Ovary (tissue), 9 donors: ENCODE results near the gene KCTD11. TPM values are rescaled to one million over a fixed set of nuclear protein-coding genes. Genes with fewer than 3 reads are reported as not detected.

Experiments
- DNase-seq, 5 donors: peaks; one replicate each; pipeline ENCODE4 v3.0.0-alpha.2; 2019 to 2020
- H3K27ac ChIP-seq, 2 donors: fragments of 200-600 bp; one replicate each; pipeline versions ENCODE4 v1.5.1 to v1.8.0; 2019 to 2022
- H3K27me3 ChIP-seq: fragments of 200-600 bp; one replicate; pipeline ENCODE4 v1.8.0; 2022
- H3K36me3 ChIP-seq: fragments of 200-600 bp; sonication (generic); one replicate; pipeline ENCODE4 v1.5.1; 2019
- H3K4me1 ChIP-seq: one replicate; pipeline ENCODE4 v1.8.1; 2013; ENCODE audit warnings: mild to moderate bottlenecking, moderate library complexity; ENCODE audit not compliant: insufficient read depth
- H3K4me3 ChIP-seq: fragments of 200-600 bp; sonication (generic); one replicate; pipeline ENCODE4 v1.5.1; 2017
- H3K9me3 ChIP-seq, 2 donors: fragments of 200-600 bp in 1 of 2; sonication (generic) in 1 of 2; one replicate each; pipeline versions ENCODE4 v1.5.1 to v1.8.1; 2013 to 2019; ENCODE audit warnings: mild to moderate bottlenecking in 1 of 2, moderate library complexity in 1 of 2
- CTCF ChIP-seq, 3 donors: fragments of 450-650 bp in 2 of 3; fragments of 200-600 bp in 1 of 3; IDR thresholded peaks; one replicate each; pipeline versions ENCODE4 v1.5.1 to v1.8.0; 2016 to 2022; ENCODE audit warnings: antibody characterized with exemption in 3 of 3, mild to moderate bottlenecking in 1 of 3
- EP300 ChIP-seq: sonication (generic); formaldehyde crosslinking; IDR thresholded peaks from one replicate; pipeline ENCODE4 v1.6.1; 2017; ENCODE audit warnings: antibody characterized with exemption
- POLR2A ChIP-seq: fragments of 450-650 bp; IDR thresholded peaks from one replicate; pipeline ENCODE4 v1.6.1; 2017; ENCODE audit warnings: antibody characterized with exemption, mild to moderate bottlenecking, moderate library complexity
- WGBS, 3 donors: extraction: QIAGEN DNeasy Blood & Tissue Kit in 1 of 3; methylation state at CpG; one replicate each; pipeline versions ENCODE4 v1.1.5 to v1.1.7; 2013 to 2017; 5-methylcytosine and 5-hydroxymethylcytosine counted together
- intact Hi-C, 4 donors: fragments of 100-400 bp; cut with DNase I; formaldehyde crosslinking; loops; one replicate each; pipeline versions ENCODE4 v1.11.0 to v1.15.1; 2022 to 2023
- polyA plus RNA-seq, 2 donors: library from polyadenylated mRNA; stranded (reverse); fragments of 200-250 nt in 1 of 2; fragments of 350-450 nt in 1 of 2; fragmentation: Illumina TruSeq in 1 of 2; extraction: RNeasy Lipid Tissue Mini Kit (QIAGEN cat#74804) in 1 of 2; gene quantifications; one replicate each; pipeline ENCODE4 v1.2.3, GENCODE V29; 2013 to 2014
- total RNA-seq, 7 donors: library from RNA; depleted of rRNA in 2 of 7; stranded (reverse); fragments of >200 nt in 2 of 7; fragmentation: NEBNext Ultra II Directional in 3 of 7; extraction: Animal tissue kit (Norgen Biotek cat#: 25700) in 3 of 7; gene quantifications; one replicate each; pipeline versions ENCODE4 v1.1.0 to v1.2.4, GENCODE V29; 2016 to 2023
- donor health status: DM: no; HTN: no; CAD: no; lungs with moderate emphysema.
- donor health status: DM: no; HTN: no; CAD: no.
- donor health status: Bipolar disorder and iron deficiency.
- donor health status: DM: yes; HTN: yes; CAD: no.
- donor health status: DM: no; HTN: no; CAD: no.
- donor health status: DM: yes; HTN: yes; CAD: no.

The KCTD11 gene
- total and polyA plus RNA-seq, 9 donors = 5.1 to 12.9 (median 10.5) TPM

- intact Hi-C loops = no loop called here
- TF ChIP-seq POLR2A = no peak
- TF ChIP-seq EP300 = no peak
- TF ChIP-seq CTCF (IDR thresholded peaks at IDR 0.05) = no peak
- Histone ChIP-seq H3K36me3 (no peaks in the 10 kb centered on the region), H3K4me3 (no peak overlapping the region), H3K4me1 (no peaks in the 10 kb centered on the region), H3K27ac (no peak overlapping the region), H3K27me3 (no peaks in the 10 kb centered on the region), H3K9me3 (no peaks in the 10 kb centered on the region)
- no peak for DNase-seq
- WGBS, 3 donors = 79 to 81% (median 80%) methylated on average over 4 of the region's 4 CpGs
These were observed 18.9 kb downstream of the KCTD11 start for GRCh38 chr17:7370853-7371252.

GRCh38 chr17:7374353-7374752, 22.4 kb downstream of the KCTD11 start:
- no peaks in the 10 kb centered on the region for H3K4me1 ChIP-seq
- H3K4me3 ChIP-seq = no peak overlapping the region
- H3K27me3 ChIP-seq = no peaks in the 10 kb centered on the region
- H3K27ac ChIP-seq = no peak overlapping the region
- intact Hi-C loops = no loop called here
- 74 to 84% (median 83%) methylated on average over 2 of the region's 2 CpGs for WGBS, 3 donors
- no peaks in the 10 kb centered on the region for H3K36me3 ChIP-seq
- no peak for DNase-seq
- TF ChIP-seq POLR2A = no peak
- TF ChIP-seq EP300 = no peak
- TF ChIP-seq CTCF (IDR thresholded peaks at IDR 0.05) = no peak
- no peaks in the 10 kb centered on the region for H3K9me3 ChIP-seq

GRCh38 chr17:7379134-7379533, 27.2 kb downstream of the KCTD11 start:
- TF ChIP-seq POLR2A (no peak), EP300 (no peak)
- no peak for DNase-seq
- 92 to 98% (median 95%) methylated on average over 3 of the region's 3 CpGs for WGBS, 3 donors
- intact Hi-C loops = no loop called here
- H3K36me3 ChIP-seq = no peaks in the 10 kb centered on the region
- H3K27me3 ChIP-seq = no peaks in the 10 kb centered on the region
- H3K27ac ChIP-seq = no peak overlapping the region
- H3K9me3 ChIP-seq = no peaks in the 10 kb centered on the region
- H3K4me3 ChIP-seq = no peak overlapping the region
- peaks cover 15% of the 10 kb centered on the region for H3K4me1 ChIP-seq

GRCh38 chr17:7380321-7380720, 28.4 kb downstream of the KCTD11 start:
- no peaks in the 10 kb centered on the region for H3K27me3 ChIP-seq
- intact Hi-C loops = no loop called here

More at GRCh38 chr17:7380321-7380720, 28.4 kb downstream of the KCTD11 start:
- WGBS, 3 donors = 12 to 20% (median 14%) methylated on average over 7 of the region's 7 CpGs
- H3K4me1 ChIP-seq = peaks cover 19% of the 10 kb centered on the region
- H3K36me3 ChIP-seq = no peaks in the 10 kb centered on the region
- H3K9me3 ChIP-seq = no peaks in the 10 kb centered on the region
- DNase-seq = peak; percentile 54 to 73 (median 67)
- H3K27ac ChIP-seq = peak overlapping the region in 1 of 2 donors; percentile 46
- H3K4me3 ChIP-seq = peak overlapping the region; percentile 43
- TF ChIP-seq CTCF (IDR thresholded peaks at IDR 0.05) = no peak
- TF ChIP-seq POLR2A = no peak
- TF ChIP-seq EP300 = no peak
